H9 (cell line): ENCODE results near the gene DAAM2. TPM values are rescaled to one million over a fixed set of nuclear protein-coding genes. Genes with fewer than 3 reads are reported as not detected.
A peak's percentile ranks its signal among the peaks of the same experiment; 100 is the strongest.

Experiments
- DNase-seq: peaks from one replicate; pipeline ENCODE4 v3.0.0-alpha.2; 2017
- H2AFZ ChIP-seq: one replicate; pipeline ENCODE4 v1.6.1; 2013; ENCODE audit warnings: mild to moderate bottlenecking, low read length, control low read depth, moderate library complexity
- H2AK5ac ChIP-seq: 2 replicates; pipeline ENCODE4 v1.6.1; 2013; ENCODE audit warnings: low read length, control low read depth, mixed read lengths; ENCODE audit not compliant: insufficient read length
- H2BK120ac ChIP-seq: one replicate; pipeline ENCODE4 v1.6.1; 2013; ENCODE audit warnings: low read depth, mild to moderate bottlenecking, low read length, control low read depth, inconsistent platforms; ENCODE audit not compliant: poor library complexity, severe bottlenecking
- H2BK12ac ChIP-seq: 2 replicates; pipeline ENCODE4 v1.6.1; 2013; ENCODE audit warnings: low read length, control low read depth, mixed read lengths, low read depth; ENCODE audit not compliant: insufficient read length
- H2BK15ac ChIP-seq: 2 replicates; pipeline ENCODE4 v1.6.1; 2013; ENCODE audit warnings: low read depth, low read length, control low read depth
- H2BK20ac ChIP-seq: one replicate; pipeline ENCODE4 v1.6.1; 2013; ENCODE audit warnings: low read depth, mild to moderate bottlenecking, low read length, control low read depth, inconsistent platforms; ENCODE audit not compliant: poor library complexity, severe bottlenecking
- H2BK5ac ChIP-seq: 2 replicates; pipeline ENCODE4 v1.6.1; 2013; ENCODE audit warnings: low read length, control low read depth, mixed read lengths; ENCODE audit not compliant: insufficient read length
- H3K14ac ChIP-seq: 2 replicates; pipeline ENCODE4 v1.6.1; 2013; ENCODE audit warnings: low read length, control low read depth; ENCODE audit not compliant: insufficient read depth
- H3K18ac ChIP-seq: 2 replicates; pipeline ENCODE4 v1.6.1; 2013; ENCODE audit warnings: low read depth, mild to moderate bottlenecking, mixed read lengths, low read length, control low read depth; ENCODE audit not compliant: insufficient read length
- H3K23ac ChIP-seq: 2 replicates; pipeline ENCODE4 v1.6.1; 2013; ENCODE audit warnings: low read length, control low read depth, mixed read lengths, low read depth; ENCODE audit not compliant: insufficient read length
- H3K23me2 ChIP-seq: 2 replicates; pipeline ENCODE4 v1.6.1; 2013; ENCODE audit warnings: low read depth, mild to moderate bottlenecking, mixed read lengths, low read length, control low read depth; ENCODE audit not compliant: insufficient read length, poor library complexity, severe bottlenecking
- H3K27ac ChIP-seq: 2 replicates; pipeline ENCODE4 v1.5.1; 2013; ENCODE audit warnings: low read length, control low read depth, mixed read lengths, low read depth; ENCODE audit not compliant: insufficient read length
- H3K27me3 ChIP-seq: 2 replicates; pipeline ENCODE4 v1.6.1; 2013; ENCODE audit warnings: low read length, control low read depth, inconsistent platforms; ENCODE audit not compliant: insufficient read depth
- H3K4ac ChIP-seq: 2 replicates; pipeline ENCODE4 v1.6.1; 2013; ENCODE audit warnings: low read depth, mild to moderate bottlenecking, control low read depth, inconsistent platforms, low read length, moderate library complexity
- H3K4me1 ChIP-seq: 2 replicates; pipeline ENCODE4 v1.6.1; 2013; ENCODE audit warnings: low read length, control low read depth, inconsistent platforms; ENCODE audit not compliant: insufficient read depth
- H3K4me2 ChIP-seq: 2 replicates; pipeline ENCODE4 v1.6.1; 2013; ENCODE audit warnings: low read length, control low read depth, mixed read lengths; ENCODE audit not compliant: insufficient read length, insufficient read depth
- H3K56ac ChIP-seq: 2 replicates; pipeline ENCODE4 v1.6.1; 2013; ENCODE audit warnings: low read depth, mild to moderate bottlenecking, mixed read lengths, low read length, control low read depth; ENCODE audit not compliant: insufficient read length
- H3K79me1 ChIP-seq: 2 replicates; pipeline ENCODE4 v1.6.1; 2013; ENCODE audit warnings: low read depth, mild to moderate bottlenecking, moderate library complexity, low read length, control low read depth, inconsistent platforms; ENCODE audit not compliant: insufficient read depth, poor library complexity, severe bottlenecking
- H3K79me2 ChIP-seq: 2 replicates; pipeline ENCODE4 v1.6.1; 2013; ENCODE audit warnings: low read length, control low read depth, inconsistent platforms; ENCODE audit not compliant: insufficient read depth
- H3K9ac ChIP-seq: 2 replicates; pipeline ENCODE4 v1.6.1; 2013; ENCODE audit warnings: low read length, control low read depth, mixed read lengths; ENCODE audit not compliant: insufficient read length; ENCODE audit errors: extremely low read depth
- H3K9me3 ChIP-seq: one replicate; pipeline ENCODE4 v1.6.1; 2013; ENCODE audit warnings: low read depth, low read length, inconsistent platforms; ENCODE audit not compliant: control insufficient read depth
- H3T11ph ChIP-seq: one replicate; pipeline ENCODE4 v1.6.1; 2013; ENCODE audit warnings: mild to moderate bottlenecking, low read length, control low read depth, inconsistent platforms
- H4K20me1 ChIP-seq: one replicate; pipeline ENCODE4 v1.6.1; 2013; ENCODE audit not compliant: control insufficient read depth, insufficient read length, insufficient read depth
- H4K5ac ChIP-seq: 2 replicates; pipeline ENCODE4 v1.6.1; 2013; ENCODE audit warnings: low read depth, mild to moderate bottlenecking, mixed read lengths, low read length, control low read depth; ENCODE audit not compliant: insufficient read length
- H4K8ac ChIP-seq: replicated peaks from 2 replicates; pipeline ENCODE4 v1.6.1; 2013; ENCODE audit warnings: low read length, control low read depth, mixed read lengths, low read depth; ENCODE audit not compliant: insufficient read length
- H4K91ac ChIP-seq: 2 replicates; pipeline ENCODE4 v1.6.1; 2013; ENCODE audit warnings: low read depth, mild to moderate bottlenecking, moderate library complexity, mixed read lengths, low read length, control low read depth; ENCODE audit not compliant: insufficient read length
- H3K27ac Mint-ChIP-seq, 3 experiments: 2 replicates in 2 of 3; 3 replicates in 1 of 3; pipeline ENCODE4 v1.8.0; 2020 to 2021; ENCODE audit warnings: mixed read lengths in 3 of 3, mild to moderate bottlenecking in 1 of 3, moderate library complexity in 1 of 3
- H3K27me3 Mint-ChIP-seq: 2 replicates; pipeline ENCODE4 v1.8.0; 2021; ENCODE audit warnings: low read depth, mild to moderate bottlenecking, moderate library complexity, mixed read lengths
- H3K36me3 Mint-ChIP-seq, 3 experiments: 2 replicates in 2 of 3; 3 replicates in 1 of 3; pipeline ENCODE4 v1.8.0; 2020 to 2021; ENCODE audit warnings: low read depth in 3 of 3, mixed read lengths in 3 of 3; ENCODE audit not compliant: insufficient read depth in 1 of 3
- H3K4me1 Mint-ChIP-seq, 2 experiments: 2 replicates each; pipeline ENCODE4 v1.8.0; 2020; ENCODE audit warnings: mixed read lengths in 2 of 2
- H3K4me3 Mint-ChIP-seq, 2 experiments: 2 replicates in 1 of 2; 3 replicates in 1 of 2; pipeline ENCODE4 v1.8.0; 2020 to 2021; ENCODE audit warnings: mild to moderate bottlenecking in 2 of 2, mixed read lengths in 2 of 2, moderate library complexity in 1 of 2
- H3K9me3 Mint-ChIP-seq, 2 experiments: 2 replicates in 1 of 2; 3 replicates in 1 of 2; pipeline ENCODE4 v1.8.0; 2020; ENCODE audit warnings: mild to moderate bottlenecking in 2 of 2, mixed read lengths in 2 of 2, moderate library complexity in 1 of 2
- WGBS: extraction: QIAGEN DNeasy Blood & Tissue Kit; methylation state at CpG from one replicate; pipeline ENCODE4 v1.1.7; 2013; ENCODE audit warnings: missing lambda C conversion rate, low lambda C conversion rate, mixed read lengths; ENCODE audit not compliant: insufficient read length; ENCODE audit errors: extremely low coverage; 5-methylcytosine and 5-hydroxymethylcytosine counted together
- total RNA-seq: library from RNA; stranded (reverse); gene quantifications from 2 replicates; pipeline ENCODE4 v1.2.1, GENCODE V29; 2021
- TF ChIP-seq, protein P1 (sequence below): fragments of 200-600 bp; sonication (generic); conservative IDR thresholded peaks from 3 replicates; pipeline ENCODE4 v1.8.0; 2021; ENCODE audit warnings: antibody characterized with exemption, mild to moderate bottlenecking

The DAAM2 gene
- total RNA-seq, 1 experiment from 2014 or later = 1.1 TPM

DNA sequence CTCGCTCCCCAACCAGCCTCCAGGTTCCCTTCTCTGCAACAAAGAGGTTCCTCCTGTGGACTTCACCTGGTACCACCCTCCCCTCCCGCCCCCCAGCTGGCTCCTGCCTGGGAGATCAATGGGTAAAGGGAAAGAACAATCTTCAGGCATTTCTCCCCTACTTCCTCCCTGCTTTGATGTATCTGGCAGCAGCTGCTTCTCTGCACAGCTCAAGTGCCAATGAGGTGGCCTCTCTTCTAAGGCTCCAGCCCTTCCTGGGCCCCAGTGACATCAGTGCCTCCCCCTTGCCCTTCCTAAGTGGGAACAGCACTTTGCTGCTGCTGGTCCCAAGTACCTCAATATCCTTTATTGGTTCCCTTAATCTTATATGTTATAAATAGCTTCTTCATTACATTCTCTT lies 118.6 kb downstream of the DAAM2 start:
- Histone ChIP-seq H4K20me1 (no peaks in the 10 kb centered on the region), H4K8ac (no peak overlapping the region), H2BK15ac (no peak overlapping the region), H4K91ac (no peak overlapping the region), H3K4ac (no peak overlapping the region), H3K56ac (no peak overlapping the region), H3K27me3 (no peaks in the 10 kb centered on the region; the same call in 1 of the 2 replicates), H3K9me3 (no peaks in the 10 kb centered on the region), H4K5ac (no peak overlapping the region), H3K79me2 (no peaks in the 10 kb centered on the region; the same call in 1 of the 2 replicates), H2BK20ac (no peak overlapping the region), H2AFZ (no peak overlapping the region), H3K4me2 (no peak overlapping the region), H2BK120ac (no peak overlapping the region), H3K18ac (no peak overlapping the region), H3K4me1 (no peaks in the 10 kb centered on the region), H3K27ac (no peak overlapping the region), H3K23ac (no peak overlapping the region), H2BK12ac (no peak overlapping the region), H3K79me1 (no peaks in the 10 kb centered on the region), H3K9ac (no peak overlapping the region), H2BK5ac (no peak overlapping the region), H3K14ac (no peak overlapping the region), H3T11ph (no peak overlapping the region), H3K23me2 (no peaks in the 10 kb centered on the region), H2AK5ac (no peak overlapping the region)
- TF ChIP-seq, protein P1, sequence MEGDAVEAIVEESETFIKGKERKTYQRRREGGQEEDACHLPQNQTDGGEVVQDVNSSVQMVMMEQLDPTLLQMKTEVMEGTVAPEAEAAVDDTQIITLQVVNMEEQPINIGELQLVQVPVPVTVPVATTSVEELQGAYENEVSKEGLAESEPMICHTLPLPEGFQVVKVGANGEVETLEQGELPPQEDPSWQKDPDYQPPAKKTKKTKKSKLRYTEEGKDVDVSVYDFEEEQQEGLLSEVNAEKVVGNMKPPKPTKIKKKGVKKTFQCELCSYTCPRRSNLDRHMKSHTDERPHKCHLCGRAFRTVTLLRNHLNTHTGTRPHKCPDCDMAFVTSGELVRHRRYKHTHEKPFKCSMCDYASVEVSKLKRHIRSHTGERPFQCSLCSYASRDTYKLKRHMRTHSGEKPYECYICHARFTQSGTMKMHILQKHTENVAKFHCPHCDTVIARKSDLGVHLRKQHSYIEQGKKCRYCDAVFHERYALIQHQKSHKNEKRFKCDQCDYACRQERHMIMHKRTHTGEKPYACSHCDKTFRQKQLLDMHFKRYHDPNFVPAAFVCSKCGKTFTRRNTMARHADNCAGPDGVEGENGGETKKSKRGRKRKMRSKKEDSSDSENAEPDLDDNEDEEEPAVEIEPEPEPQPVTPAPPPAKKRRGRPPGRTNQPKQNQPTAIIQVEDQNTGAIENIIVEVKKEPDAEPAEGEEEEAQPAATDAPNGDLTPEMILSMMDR = no peak
- WGBS = no CpG with 5 or more reads among the region's 2 CpGs
- no peak for DNase-seq
- H3K27me3 Mint-ChIP-seq = no peaks in the 10 kb centered on the region
- H3K36me3 Mint-ChIP-seq = peaks cover 25 to 49% (median 34%) of the 10 kb centered on the region in 3 experiments
- no peak overlapping the region for H3K4me3 Mint-ChIP-seq
- H3K9me3 Mint-ChIP-seq = no peaks in the 10 kb centered on the region
- peak overlapping the region in 1 of 3 experiments; percentile 14; a peak in 1 of 7 replicates for H3K27ac Mint-ChIP-seq
- peaks cover 5 to 6% of the 10 kb centered on the region in 2 experiments; a peak in 2 of 4 replicates for H3K4me1 Mint-ChIP-seq
